Activated CD8-positive, alpha-beta T cell treated with anti-CD3 and anti-CD28 coated beads for 36 hours (primary cell): ENCODE measurements around the gene GABBR2. TPM values are rescaled to one million over a fixed set of nuclear protein-coding genes. Genes with fewer than 3 reads are reported as not detected.
A peak's percentile ranks its signal among the peaks of the same experiment; 100 is the strongest.

Experiments used
- ATAC-seq: fragments of 200-7000 bp; cut with Tn5 transposase; one replicate; pipeline ENCODE4 v1.10.0; 2021; ENCODE audit warnings: mild to moderate bottlenecking, moderate library complexity
- CTCF ChIA-PET: fragments of 350-600 bp; sonication (Branson Sonifier 250); formaldehyde crosslinking; loops from one replicate; lab custom pipeline; 2021; ENCODE audit warnings: antibody characterized with exemption; lab: Charles Lee
- POLR2A ChIA-PET: fragments of 350-600 bp; sonication (Branson Sonifier 250); formaldehyde crosslinking; loops from one replicate; lab custom pipeline; 2021; ENCODE audit warnings: antibody characterized with exemption; lab: Charles Lee
- DNase-seq: peaks from one replicate; pipeline ENCODE4 v3.0.0-alpha.2; 2020
- H3K27ac Mint-ChIP-seq: one replicate; pipeline ENCODE4 v1.8.0; 2021; ENCODE audit warnings: mild to moderate bottlenecking, mixed read lengths
- H3K27me3 Mint-ChIP-seq: one replicate; pipeline ENCODE4 v1.8.0; 2021; ENCODE audit warnings: mixed read lengths
- H3K36me3 Mint-ChIP-seq: one replicate; pipeline ENCODE4 v1.8.0; 2021; ENCODE audit warnings: low read depth, mixed read lengths
- H3K4me1 Mint-ChIP-seq: one replicate; pipeline ENCODE4 v1.8.0; 2021; ENCODE audit warnings: low read depth, mixed read lengths
- H3K4me3 Mint-ChIP-seq: one replicate; pipeline ENCODE4 v1.8.0; 2021; ENCODE audit warnings: mild to moderate bottlenecking, moderate library complexity, mixed read lengths
- H3K9me3 Mint-ChIP-seq: one replicate; pipeline ENCODE4 v1.8.0; 2021; ENCODE audit warnings: mixed read lengths
- CTCF ChIP-seq: fragments of 200-600 bp; IDR thresholded peaks from one replicate; pipeline ENCODE4 v1.8.0; 2022; ENCODE audit warnings: antibody characterized with exemption, mild to moderate bottlenecking
- intact Hi-C: fragments of 100-400 bp; cut with micrococcal nuclease; formaldehyde crosslinking; loops from one replicate; pipeline ENCODE4 v1.10.0; 2022
- total RNA-seq, 2 experiments: library from RNA; stranded (reverse); gene quantifications; one replicate each; pipeline ENCODE4 v1.2.3, GENCODE V29; 2021

Gene GABBR2
- total RNA-seq, 2 experiments from 2014 or later = not detected

DNA sequence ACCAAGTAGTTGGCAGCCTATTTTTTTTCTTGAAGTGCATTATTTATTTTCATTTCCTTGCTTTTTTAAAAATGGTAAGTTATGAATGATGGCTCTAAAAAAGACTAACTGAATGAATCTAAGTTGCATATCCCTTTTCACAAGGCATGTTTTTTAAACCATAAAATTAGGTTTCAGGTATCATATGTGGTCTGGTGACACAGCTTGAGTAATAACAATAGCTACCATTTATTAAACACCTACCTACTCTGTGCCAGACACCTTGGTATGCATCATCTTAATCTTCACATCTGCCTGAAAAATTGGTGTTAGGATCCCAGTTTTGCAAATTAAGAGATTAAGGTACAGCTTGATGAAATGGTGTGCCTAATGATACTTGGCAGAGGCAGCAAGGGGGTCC lies 4.3 kb upstream of the GABBR2 start:
- no peak overlapping the region for H3K4me3 Mint-ChIP-seq
- no peaks in the 10 kb centered on the region for H3K9me3 Mint-ChIP-seq
- POLR2A ChIA-PET = no interaction called here
- ATAC-seq = no peak
- intact Hi-C loops = no loop called here
- CTCF ChIA-PET = interaction anchor here (1.6 kb wide), 1 partner anchor 63 kb away, joined by 3 read pairs; no protein-coding TSS in a partner anchor
- TF ChIP-seq CTCF = no peak
- H3K27ac Mint-ChIP-seq = no peak overlapping the region
- DNase-seq = no peak
- H3K27me3 Mint-ChIP-seq = peaks cover 42% of the 10 kb centered on the region
- peaks cover 2% of the 10 kb centered on the region for H3K4me1 Mint-ChIP-seq
- no peaks in the 10 kb centered on the region for H3K36me3 Mint-ChIP-seq

DNA sequence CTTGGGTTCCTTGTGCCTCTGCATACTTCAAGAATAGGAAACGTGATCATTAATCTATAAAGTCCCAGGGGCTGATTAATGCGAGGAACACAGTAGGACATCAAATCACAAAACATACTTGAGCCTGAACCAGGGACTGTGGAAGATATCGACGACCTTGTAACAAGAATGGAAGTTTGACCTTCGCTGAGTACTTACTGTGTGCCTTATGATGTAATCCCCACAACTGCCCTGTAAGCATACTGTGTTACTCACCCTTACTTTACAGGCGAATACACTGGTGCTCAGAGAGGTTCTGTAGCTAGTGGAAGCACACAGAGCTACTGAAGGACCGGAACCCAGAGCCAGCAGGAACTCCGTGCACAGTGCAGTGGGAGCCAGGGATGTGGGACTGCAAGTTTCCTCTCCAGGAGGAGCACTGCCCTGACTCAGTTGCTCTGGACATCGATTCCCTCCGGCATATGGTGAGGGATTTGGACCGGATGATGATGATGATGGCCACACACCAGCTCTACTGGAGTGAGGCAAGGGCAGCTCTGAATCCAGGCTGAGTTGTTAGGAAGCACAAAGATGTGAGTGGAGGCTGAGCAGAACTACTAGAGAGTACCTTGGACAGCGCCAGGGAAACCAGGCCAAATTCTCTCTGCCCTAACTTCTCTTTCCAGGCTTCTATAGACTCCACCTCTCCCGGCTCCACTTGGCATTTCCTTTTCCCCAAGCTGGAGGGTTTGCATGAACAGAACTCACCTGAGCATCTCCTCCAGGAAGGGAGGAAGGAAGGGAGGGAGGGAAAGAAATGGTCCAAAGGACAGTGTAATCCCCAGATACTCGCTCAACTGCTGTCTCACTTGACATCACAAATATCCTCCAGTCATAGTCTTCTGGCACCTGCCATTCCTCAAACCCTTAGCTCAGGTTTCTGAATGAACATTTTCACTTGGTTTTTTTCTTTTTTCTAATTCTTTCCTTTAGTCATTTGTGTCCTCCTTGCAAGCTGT lies 1.5 kb upstream of the GABBR2 start:
- no peaks in the 10 kb centered on the region for H3K36me3 Mint-ChIP-seq
- no peak overlapping the region for H3K4me3 Mint-ChIP-seq
- TF ChIP-seq CTCF = no peak
- ATAC-seq = no peak
- intact Hi-C loops = no loop called here
- peaks cover 57% of the 10 kb centered on the region for H3K27me3 Mint-ChIP-seq
- ChIA-PET CTCF (no interaction called here), POLR2A (no interaction called here)
- DNase-seq = no peak
- H3K4me1 Mint-ChIP-seq = peaks cover 2% of the 10 kb centered on the region
- H3K27ac Mint-ChIP-seq = no peak overlapping the region
- no peaks in the 10 kb centered on the region for H3K9me3 Mint-ChIP-seq

GRCh38 chr9:98708103-98708932 lies 417 bp downstream of the GABBR2 start:
- H3K36me3 Mint-ChIP-seq = no peaks in the 10 kb centered on the region
- intact Hi-C loops = no loop called here
- peaks cover 63% of the 10 kb centered on the region for H3K27me3 Mint-ChIP-seq
- peaks cover 2% of the 10 kb centered on the region for H3K4me1 Mint-ChIP-seq
- ChIA-PET CTCF (no interaction called here), POLR2A (no interaction called here)
- no peak for TF ChIP-seq CTCF
- no peak overlapping the region for H3K27ac Mint-ChIP-seq
- DNase-seq = no peak
- H3K9me3 Mint-ChIP-seq = no peaks in the 10 kb centered on the region
- no peak for ATAC-seq
- no peak overlapping the region for H3K4me3 Mint-ChIP-seq

- peak; percentile 75 for ATAC-seq
- intact Hi-C loops = no loop called here
- POLR2A ChIA-PET = no interaction called here
- no peak overlapping the region for H3K4me3 Mint-ChIP-seq
- TF ChIP-seq CTCF = peak; percentile 58
- H3K36me3 Mint-ChIP-seq = no peaks in the 10 kb centered on the region
- no peaks in the 10 kb centered on the region for H3K9me3 Mint-ChIP-seq
- H3K27me3 Mint-ChIP-seq = peaks cover 66% of the 10 kb centered on the region
- CTCF ChIA-PET = interaction anchor here (0.6 to 1.7 kb wide), 3 partner anchors 10 to 170 kb away, joined by 3 to 4 read pairs (median 3); no protein-coding TSS in a partner anchor
- peak; percentile 57 for DNase-seq
- peaks cover 2% of the 10 kb centered on the region for H3K4me1 Mint-ChIP-seq
- H3K27ac Mint-ChIP-seq = no peak overlapping the region
Observed at GRCh38 chr9:98707166-98708102, 1.3 kb downstream of the GABBR2 start.
